HG03565 (cell line): ENCODE results near the gene SLC44A2.

Source experiments
- ATAC-seq: cut with Tn5 transposase; IDR thresholded peaks from one replicate; pipeline ENCODE4 v1.9.1; 2021; ENCODE audit warnings: mild to moderate bottlenecking, moderate library complexity; ENCODE audit not compliant: unreplicated experiment

The SLC44A2 gene

GRCh38 chr19:10625003-10625761 lies at the start of gene SLC44A2:
Gene SLC44A2, plus strand, starts transcription at chr19:10625553. Its CDS starts 81 bp downstream, at chr19:10625634.
- no peak for ATAC-seq

GRCh38 chr19:10577951-10578350 lies 47.4 kb upstream of the SLC44A2 start:
- ATAC-seq: no peak

DNA sequence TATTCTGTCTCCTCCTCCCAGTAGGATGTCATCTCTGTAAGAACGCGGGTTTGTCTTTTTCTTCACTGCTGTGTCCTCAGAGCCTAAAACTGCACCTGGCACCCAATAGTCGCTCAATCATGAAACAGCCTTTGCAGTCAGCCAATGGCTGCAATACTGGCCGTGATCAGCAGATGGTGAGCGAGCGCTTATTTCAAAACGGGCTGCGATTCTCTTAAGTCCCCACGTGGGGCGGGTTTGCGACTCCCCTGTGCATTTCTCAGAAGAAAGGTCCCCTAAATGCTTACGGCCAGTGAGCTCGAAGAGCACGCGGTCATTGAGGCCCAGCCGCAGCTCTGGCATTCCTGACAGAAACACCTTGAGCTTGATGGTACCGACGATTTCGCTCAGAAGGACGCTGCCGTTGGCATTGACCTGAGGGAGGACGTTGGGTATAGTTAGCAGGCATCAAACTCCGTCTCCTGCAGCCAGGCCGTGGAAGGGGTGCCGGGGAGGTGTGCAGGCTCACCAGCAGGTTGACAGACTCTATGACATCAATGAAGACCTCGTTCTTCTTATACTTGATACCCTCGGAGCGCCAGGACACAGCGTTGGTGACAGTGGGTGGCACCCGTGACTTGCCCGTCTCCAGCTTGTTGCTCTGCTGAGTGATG lies 44.2 kb upstream of the SLC44A2 start:
- no peak for ATAC-seq

DNA sequence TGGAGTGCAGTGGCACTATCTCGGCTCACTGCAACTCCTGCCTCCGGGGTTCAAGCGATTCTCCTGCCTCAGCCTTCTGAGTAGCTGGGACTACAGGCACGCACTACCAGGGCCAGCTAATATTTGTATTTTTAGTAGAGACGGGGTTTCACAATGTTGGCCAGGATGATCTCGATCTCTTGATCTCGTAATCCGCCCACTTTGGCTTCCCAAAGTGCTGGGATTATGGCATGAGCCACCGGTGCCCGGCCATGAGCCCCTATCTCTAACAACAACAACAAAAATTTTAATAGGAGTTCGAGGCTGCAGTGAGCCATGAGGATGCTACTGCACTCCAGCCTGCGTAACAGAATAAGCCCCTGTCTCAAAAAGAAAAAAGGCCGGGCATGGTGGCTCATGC lies 43.3 kb upstream of the SLC44A2 start:
- ATAC-seq: no peak

DNA sequence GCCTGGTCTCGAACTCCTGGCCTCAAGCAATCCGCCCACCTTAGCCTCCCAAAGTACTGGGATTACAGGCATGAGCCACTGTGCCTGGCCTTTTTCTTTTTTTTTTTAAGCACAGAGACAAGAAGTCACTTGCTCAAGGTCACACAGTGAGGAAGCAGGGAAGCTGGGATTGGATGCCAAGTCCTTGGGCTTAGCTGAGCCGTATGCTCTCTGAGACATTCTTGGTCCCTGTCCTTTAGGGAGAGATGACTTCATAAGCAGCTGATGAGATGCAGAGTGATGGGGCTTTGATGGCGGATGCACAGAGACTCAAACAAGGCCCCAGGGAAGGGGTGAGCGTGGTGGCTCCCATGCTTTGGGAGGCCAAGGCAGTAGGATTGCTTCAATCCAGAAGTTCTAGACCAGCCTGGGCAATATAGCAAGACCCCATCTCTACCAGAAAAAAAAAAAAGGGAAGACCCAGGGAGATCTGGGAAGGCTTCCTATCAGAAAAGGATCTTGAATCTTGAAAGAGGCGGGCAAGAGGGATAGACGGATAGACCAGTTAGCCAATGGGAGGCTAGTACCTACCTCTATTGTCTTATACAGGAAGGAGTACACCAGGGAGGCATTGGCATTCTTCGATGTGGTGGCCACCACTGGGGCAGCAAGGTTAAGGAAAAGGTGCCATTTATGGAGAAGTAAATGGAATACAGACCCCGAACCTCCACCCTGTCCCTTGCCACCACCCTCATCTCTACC lies 42.1 kb upstream of the SLC44A2 start:
- no peak for ATAC-seq

DNA sequence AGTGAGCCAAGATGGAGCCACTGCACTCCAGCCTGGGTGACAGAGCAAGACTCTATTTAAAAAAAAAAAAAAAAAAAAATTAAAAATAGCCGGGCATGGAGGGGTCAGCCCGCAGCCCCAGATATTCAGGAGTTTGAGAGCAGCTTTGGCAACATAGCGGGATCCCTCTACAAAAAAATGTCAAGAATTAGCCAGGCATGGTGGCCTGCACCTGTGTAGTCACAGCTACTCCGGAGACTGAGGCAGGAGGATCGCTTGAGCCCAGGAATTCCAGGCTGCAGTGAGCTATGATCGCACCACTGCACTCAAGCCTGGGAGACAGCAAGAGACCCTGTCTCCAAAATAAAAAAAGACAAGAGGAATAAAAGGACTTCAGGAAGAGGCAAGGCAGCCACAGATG lies 39.0 kb upstream of the SLC44A2 start:
- ATAC-seq: no peak

DNA sequence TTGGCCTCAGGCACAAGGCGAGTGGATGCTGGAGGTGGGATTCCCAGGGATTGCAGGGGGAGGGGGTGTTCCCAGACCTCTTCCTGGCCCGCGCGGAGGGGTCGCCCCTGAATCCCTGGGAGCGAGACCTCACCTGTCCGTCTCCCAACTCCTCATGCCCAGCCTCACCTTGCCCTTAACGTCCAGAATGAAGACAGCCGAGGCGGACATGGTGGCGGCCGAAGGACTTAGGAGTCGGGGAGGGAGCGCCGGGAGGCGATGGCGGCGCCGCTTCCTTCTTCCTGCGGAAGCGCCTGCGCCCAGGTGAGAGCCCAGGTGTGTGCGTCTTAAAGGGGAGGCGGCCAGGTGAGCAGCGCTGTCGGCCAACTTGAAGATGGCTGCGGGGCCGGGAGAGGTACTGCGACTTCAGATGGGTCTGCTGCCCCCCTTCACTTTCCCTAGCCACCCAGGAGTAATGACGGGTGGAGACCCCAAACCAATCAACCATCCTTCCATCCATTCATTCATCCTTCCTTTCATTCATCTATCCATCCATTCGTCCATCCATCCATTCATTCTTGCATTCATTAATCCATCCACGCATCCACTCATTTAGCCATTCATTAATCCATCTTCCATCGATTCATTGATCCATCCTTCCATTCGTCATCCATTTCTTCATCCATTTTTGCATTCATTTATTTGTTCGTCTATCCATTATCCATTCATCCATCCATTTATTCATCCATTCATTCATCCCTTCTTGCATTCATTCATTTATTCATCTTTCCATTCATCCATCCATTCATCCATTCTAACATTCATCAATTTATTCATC lies 38.1 kb upstream of the SLC44A2 start, which contains the start of gene AP1M2:
Gene AP1M2, minus strand, starts transcription at position 291 of the 817 bp plus-strand sequence. Its CDS starts 81 bp downstream, at position 210.
- ATAC-seq: no peak

GRCh38 chr19:10587839-10588150 lies 37.6 kb upstream of the SLC44A2 start:
- ATAC-seq: no peak

DNA sequence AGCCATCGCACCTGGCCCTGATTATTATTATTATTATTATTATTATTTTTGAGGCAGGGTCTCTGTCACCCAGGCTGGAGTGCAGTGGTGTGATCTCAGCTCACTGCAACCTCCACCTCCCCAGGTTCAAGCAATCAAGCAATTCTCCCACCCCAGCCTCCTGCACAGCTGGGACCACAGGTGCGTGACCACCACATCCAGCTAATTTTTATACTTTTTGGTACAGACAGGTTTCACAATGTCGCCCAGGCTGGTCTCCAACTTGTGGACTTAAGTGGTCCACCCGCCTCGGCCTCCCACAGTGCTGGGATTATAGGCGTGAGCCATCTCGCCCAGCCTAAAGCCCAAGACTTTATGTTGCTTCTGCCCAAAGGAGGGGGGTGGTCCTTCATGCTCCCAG lies 32.2 kb upstream of the SLC44A2 start:
- ATAC-seq: no peak

- no peak for ATAC-seq
These were observed 31.3 kb upstream of the SLC44A2 start for GRCh38 chr19:10593820-10594637.

GRCh38 chr19:10600149-10600548 lies 25.2 kb upstream of the SLC44A2 start:
- ATAC-seq: no peak

DNA sequence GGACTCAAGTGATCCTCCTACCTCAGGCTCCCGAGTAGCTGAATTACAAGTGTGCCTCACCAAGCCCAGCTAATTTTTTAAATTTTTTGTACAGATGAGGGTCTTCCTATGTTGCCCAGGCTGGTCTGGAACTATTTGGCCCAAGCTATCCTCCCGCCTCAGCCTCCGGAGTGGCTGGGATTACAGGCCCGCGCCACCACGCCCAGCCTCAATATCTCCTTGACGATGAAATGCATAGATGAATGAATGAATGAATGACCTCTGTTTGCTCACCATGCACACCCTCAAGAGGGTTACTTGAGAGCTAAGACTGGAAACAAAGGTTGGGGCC lies 23.4 kb upstream of the SLC44A2 start:
- ATAC-seq: no peak

GRCh38 chr19:10602330-10603083 lies 22.8 kb upstream of the SLC44A2 start:
- ATAC-seq: peak; percentile 39

- ATAC-seq: no peak
These were observed 22.1 kb upstream of the SLC44A2 start for GRCh38 chr19:10603084-10603872.

GRCh38 chr19:10603873-10604459 lies 21.4 kb upstream of the SLC44A2 start:
- ATAC-seq: no peak

- ATAC-seq: no peak
These were observed 20.8 kb upstream of the SLC44A2 start for GRCh38 chr19:10604460-10604980.

DNA sequence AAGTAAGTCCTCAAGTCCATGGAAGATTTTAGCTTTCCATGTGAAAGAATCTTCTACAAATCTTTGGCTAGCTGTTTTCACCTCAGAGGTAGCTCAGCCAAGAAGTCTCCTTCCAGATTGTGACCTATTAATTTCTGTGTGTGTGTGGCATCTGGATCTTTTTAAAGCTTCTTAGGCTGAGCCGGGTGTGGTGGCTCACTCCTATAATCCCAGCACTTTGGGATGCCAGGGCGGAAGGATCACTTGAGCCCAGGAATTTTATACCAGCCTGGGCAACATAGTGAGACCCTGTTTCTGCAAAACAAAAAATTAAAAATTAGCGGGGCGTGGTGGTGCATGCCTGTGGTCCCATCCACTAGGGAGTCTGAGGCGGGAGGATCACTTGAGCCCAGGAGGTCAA lies 13.4 kb upstream of the SLC44A2 start:
- ATAC-seq: no peak

DNA sequence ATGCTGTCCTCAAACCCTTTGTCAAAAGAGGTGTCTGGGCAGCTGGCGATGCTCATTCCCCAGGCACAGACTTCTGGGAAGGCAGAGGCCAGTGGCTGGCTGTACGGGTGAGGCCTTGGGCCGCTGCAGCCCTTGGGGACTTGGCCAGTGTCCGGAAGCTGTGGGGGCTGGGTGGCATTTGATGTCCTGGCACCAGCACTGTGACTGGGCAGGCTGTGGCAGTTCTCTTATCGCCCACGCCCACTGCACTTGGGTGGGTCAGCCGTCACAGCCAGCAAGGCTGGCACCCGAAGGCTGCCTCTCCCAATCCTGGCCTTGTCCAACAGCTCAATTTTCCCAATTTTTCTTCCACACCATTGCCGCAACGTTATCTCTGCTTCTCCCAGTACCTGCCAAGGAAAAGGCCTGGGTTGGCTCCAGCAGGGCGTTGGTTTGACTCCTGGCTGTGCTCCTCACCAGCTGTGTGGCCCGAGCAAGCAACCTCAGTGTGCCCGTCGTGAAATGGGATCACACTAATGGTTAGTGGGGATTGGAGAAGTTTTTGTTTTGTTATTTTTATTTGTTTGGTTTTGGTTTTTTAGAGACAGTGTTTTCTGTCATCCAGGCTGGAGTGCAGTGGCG lies 12.7 kb upstream of the SLC44A2 start:
- no peak for ATAC-seq
